Cerebellar cortex (tissue), 1 donor: Measurements from ENCODE around the gene FEN1.

Source experiments
- DNase-seq: peaks from one replicate; pipeline ENCODE4 v3.0.0-alpha.2; 2015; ENCODE audit warnings: low spot score

Gene FEN1

DNA sequence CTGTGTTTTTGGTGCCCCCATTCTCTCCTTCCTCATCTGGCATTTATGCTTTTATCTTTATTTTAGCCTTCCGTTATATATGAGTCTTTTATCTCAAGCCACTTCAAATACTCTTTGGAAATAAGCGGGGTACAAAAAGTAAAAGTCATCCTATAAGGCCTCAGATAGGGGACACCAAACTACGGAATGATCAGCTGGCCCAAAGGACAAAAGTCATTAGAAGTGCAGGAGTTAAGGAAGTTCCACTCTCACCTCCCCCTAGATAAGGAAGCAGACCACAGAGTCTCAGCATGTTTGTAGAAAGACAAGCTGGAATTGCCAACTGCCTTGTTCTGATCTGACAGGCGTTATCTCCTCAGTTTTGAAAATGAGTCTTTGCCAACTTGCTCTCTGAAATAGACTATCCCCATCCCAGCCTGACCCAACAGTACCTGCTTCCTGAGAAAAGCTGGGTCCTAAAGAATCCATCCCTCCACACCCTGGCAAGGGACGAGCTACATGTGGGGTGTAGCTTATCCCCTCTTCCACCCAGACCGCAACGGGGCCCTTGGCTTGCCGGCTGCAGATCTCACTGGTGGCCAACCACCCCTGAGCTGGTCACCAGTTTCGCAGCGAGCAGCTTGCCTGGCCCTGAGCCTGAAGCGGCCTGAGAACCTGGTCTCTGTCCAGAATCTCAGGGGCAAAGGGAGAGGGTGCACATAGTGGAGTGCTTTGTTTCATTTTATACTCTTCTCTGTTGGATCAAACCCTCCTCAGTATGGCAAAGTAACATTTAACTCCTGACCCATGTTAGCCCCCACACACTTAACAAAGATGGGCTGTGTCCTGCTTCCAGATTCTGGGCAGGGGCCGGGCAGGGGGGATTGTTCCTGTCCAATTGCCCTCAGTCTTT is 49.2 kb downstream of the FEN1 start:
- DNase-seq: peak; percentile 53

DNA sequence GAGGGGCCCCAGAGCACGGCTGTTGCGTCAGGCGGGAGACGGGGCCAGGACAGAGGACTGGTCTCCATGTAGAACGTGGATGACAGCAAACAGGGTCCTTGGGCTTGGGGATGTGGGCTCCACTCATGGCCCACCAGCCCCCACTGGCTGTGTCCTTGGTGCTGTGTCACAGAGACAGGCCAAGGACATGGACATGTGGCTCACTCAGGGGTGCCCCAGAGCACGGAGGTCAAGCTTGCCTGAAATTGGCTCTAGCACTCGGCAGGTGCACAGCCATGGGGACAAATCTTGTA is 49.8 kb downstream of the FEN1 start:
- DNase-seq: no peak

DNA sequence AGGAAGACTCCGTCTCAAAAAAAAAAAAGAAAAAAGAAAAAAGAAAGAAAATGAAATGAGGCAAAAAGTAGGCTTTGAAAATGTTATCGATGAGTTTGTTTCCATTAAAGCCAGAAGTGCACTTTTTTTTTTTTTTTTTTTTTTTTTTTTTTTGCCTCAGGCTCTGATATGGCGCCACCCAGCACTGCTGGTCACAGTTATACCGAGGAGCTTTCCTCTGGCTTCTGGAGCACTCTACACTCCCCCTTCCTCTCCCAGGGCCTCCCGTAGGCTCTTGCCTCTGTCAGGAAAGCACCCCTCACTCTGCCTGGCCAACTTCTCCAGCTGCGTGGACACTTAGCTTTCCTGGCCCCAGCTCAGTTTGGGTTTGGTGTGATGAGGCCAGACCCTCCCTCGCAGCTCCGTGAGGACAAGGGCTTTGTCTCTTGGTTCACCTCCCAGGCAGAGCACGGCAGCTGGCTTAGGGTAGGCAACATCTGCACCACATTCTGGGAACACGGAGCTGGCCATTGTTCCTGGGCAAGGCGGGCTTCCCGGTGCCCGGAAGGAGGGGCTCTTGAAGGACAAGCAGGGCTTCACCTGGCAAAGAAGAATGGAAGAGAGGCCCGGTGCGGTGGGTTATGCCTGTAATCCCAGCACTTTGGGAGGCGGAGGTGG is 52.3 kb downstream of the FEN1 start:
- DNase-seq: no peak

DNA sequence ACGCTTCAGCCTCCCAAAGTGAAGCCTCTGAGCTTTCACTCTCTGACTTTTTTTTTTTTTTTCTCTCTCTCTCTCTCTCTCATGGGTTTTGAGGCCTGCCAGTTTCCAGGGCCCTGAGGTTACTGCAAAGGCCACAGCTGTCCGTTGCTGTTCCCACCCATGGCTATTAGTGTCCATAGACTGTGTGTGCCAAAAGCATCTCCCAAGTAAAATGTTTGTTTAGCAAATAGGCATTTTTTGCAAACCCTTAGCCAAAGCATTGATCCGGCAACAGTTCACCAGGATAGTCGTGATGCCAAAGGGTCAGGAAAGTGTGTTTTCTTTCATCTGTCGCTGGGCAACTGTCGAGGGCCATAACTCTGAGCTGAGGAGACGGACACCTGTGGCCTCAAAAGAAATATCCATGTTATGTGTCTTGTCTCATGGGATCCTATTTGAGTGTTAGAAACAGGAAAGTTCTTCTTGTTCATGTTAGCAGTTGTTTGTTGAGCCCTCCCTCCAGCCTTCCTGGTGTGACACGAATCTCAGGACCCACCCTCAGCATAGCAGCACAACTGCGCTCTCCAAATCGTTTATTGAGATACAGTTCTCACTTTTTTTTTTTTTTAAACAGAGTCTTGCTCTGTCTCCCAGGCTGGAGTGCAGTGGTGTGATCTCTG is 53.8 kb downstream of the FEN1 start:
- DNase-seq: no peak
